Stimulated activated CD4-positive, alpha-beta T cell treated with anti-CD3 and anti-CD28 coated beads, Interleukin-2, amount 100 ng/mL, for 24 hours (primary cell): Measurements from ENCODE around the gene DHX58.

ENCODE experiments used
- DNase-seq, 2 donors: peaks; one replicate each; pipeline ENCODE4 v3.0.0-alpha.2; 2020

Gene DHX58

DNA sequence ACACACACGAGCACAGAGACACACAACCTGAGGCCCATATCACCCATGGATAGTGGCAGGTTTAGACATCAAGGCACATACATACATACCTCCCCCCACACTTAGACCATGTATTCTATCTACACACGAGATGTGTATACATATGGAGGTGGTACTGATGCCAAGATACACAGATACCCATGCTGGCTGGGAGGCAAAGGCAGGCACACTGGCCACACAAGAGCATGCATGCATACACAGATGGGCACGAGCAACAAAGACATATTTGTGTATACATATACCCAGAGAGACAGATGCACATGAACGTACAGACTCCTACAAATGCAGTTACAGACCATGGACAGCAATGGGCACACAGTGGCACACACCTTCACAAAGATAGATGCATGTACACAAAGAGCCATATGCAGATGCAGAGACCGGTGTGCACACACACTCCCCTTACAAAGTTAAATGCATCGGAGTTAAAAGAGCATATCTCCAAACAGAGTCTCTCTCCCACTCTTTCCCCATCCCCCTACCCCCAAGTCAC lies 60.1 kb downstream of the DHX58 start:
- no peak for DNase-seq

DNA sequence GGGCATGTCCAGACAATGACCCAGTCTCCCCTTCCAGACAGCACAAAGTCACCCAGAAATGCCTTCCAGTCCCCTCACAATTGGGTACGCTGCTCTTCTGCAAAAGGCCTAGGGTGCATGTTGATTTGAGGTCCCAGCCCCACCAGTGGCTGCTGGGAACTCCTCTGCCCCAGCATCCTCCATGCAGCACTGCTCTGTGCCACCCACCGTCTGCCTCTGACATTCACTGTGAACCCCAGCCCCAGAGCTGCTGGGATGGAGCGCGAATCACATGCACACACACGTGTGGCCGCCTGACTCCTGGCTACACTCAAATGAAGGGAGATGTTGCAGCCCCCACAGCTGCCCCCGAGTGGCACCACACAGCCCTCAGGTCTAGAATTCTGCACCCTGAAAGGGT lies 60.9 kb downstream of the DHX58 start:
- DNase-seq, result no peak
